Bronchial epithelial cell (primary cell): ENCODE measurements around the gene CNBP. TPM values are rescaled to one million over a fixed set of nuclear protein-coding genes. Genes with fewer than 3 reads are reported as not detected.

Experiments
- DNase-seq: peaks from one replicate; pipeline ENCODE4 v3.0.0-alpha.2; 2010; ENCODE audit warnings: low read depth
- FAIRE-seq: peaks from 2 replicates; lab custom pipeline; 2011; peaks lifted over from hg19 to GRCh38; lab: Jason Lieb, UNC
- H3K27me3 ChIP-seq: 2 replicates; pipeline ENCODE4 v1.5.1; 2011; ENCODE audit warnings: low read length; ENCODE audit not compliant: control insufficient read depth, insufficient read depth
- H3K36me3 ChIP-seq: 2 replicates; pipeline ENCODE4 v1.5.1; 2011; ENCODE audit warnings: low read length; ENCODE audit not compliant: control insufficient read depth, insufficient read depth
- H3K4me3 ChIP-seq: 2 replicates; pipeline ENCODE4 v1.5.1; 2011; ENCODE audit warnings: mild to moderate bottlenecking, low read depth, low read length, control low read depth
- total RNA-seq: library from RNA; depleted of rRNA; stranded (reverse); fragments of >200 nt; gene quantifications from 2 replicates; pipeline ENCODE4 v1.2.1, GENCODE V29; 2014
- TF ChIP-seq, protein P1 (sequence below): IDR thresholded peaks from 2 replicates; pipeline ENCODE4 v1.5.1; 2011; ENCODE audit warnings: mild to moderate bottlenecking, moderate library complexity, low read length, control low read depth, inconsistent platforms; ENCODE audit not compliant: insufficient read depth, severe bottlenecking

Gene CNBP
- total RNA-seq, 1 donor from 2014 or later = 535 TPM

DNA sequence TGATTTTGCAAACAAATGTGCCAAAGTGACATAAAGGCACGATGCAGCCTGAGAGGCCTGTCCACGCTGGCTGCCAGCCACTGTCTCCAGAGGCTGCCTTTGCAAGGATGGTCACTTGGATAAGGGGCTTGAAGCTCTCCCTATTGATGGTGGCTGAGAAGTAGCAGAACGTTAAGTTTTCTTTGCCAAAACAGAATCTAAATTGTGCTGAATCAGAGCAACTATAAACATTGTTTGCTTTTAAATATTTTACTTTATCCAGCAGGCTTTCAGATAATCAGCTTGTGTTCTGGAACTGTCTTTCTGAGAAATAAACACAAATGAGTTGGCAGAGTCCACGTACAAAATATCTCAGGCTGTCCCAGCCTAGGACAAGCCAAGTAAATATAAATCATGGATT is 23.8 kb upstream of the CNBP start:
- FAIRE-seq = no peak
- H3K36me3 ChIP-seq = no peaks in the 10 kb centered on the region

DNA sequence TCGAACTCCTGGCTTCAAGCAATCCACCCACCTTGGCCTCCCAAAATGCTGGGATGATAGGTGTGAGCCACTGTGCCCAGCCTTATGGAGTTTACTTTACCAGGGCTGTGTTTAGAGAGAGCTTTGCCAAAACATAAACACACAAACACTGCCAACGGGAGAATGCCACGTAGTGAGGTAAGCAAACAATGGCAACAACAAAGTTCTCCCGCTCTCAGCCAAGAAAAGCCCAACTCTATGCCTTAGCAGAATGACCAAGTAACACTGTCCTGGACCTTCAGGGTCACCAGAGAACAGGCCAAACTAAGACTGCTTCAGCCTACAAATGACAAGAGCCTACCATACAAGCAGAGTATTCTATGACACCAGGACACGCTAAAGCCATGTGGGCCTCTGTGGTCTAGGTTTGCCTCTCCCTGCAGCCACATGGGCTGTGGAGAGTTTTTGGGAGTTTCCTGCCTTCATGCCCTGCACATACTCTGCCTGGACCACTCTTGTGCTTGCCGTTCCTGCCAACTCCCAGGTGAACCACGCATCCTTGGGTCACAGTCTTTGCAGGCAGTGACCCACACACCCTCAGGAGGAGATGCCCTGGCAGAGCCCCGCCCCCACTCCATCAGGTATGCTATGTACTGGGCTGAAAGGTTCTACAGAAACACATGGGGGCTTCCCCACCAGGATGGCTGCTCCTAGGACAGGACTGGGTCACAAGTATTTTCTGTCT is 21.6 kb upstream of the CNBP start:
- Histone ChIP-seq H3K36me3 (no peaks in the 10 kb centered on the region), H3K27me3 (no peaks in the 10 kb centered on the region), H3K4me3 (no peak overlapping the region)
- DNase-seq (no peak), FAIRE-seq (no peak)
- TF ChIP-seq, protein P1, sequence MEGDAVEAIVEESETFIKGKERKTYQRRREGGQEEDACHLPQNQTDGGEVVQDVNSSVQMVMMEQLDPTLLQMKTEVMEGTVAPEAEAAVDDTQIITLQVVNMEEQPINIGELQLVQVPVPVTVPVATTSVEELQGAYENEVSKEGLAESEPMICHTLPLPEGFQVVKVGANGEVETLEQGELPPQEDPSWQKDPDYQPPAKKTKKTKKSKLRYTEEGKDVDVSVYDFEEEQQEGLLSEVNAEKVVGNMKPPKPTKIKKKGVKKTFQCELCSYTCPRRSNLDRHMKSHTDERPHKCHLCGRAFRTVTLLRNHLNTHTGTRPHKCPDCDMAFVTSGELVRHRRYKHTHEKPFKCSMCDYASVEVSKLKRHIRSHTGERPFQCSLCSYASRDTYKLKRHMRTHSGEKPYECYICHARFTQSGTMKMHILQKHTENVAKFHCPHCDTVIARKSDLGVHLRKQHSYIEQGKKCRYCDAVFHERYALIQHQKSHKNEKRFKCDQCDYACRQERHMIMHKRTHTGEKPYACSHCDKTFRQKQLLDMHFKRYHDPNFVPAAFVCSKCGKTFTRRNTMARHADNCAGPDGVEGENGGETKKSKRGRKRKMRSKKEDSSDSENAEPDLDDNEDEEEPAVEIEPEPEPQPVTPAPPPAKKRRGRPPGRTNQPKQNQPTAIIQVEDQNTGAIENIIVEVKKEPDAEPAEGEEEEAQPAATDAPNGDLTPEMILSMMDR = no peak

More for the DNA sequence above, 23.8 kb upstream of the CNBP start:
- DNase-seq = no peak
- TF ChIP-seq, protein P1 = no peak
- Histone ChIP-seq H3K4me3 (no peak overlapping the region), H3K27me3 (no peaks in the 10 kb centered on the region)

DNA sequence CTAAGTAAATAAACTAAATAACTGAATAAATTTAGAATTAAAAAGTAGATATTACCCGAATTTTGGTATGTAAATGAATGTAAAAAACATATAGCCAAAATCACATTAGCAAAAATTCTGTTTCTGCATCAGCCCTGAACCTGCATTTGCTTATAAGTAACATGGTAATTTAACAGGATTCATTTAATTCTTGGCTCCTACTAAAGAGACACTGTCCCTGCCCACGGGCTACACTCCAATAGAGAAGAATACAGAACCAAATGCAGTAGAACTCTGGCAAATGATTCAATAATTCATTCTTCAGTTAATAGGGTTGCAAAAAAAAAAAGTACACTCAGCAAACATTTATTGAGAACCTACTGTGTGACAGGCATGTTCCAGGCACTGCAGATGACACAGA is 20.8 kb upstream of the CNBP start:
- TF ChIP-seq, protein P1 = no peak
- no peaks in the 10 kb centered on the region for H3K36me3 ChIP-seq
- H3K4me3 ChIP-seq = no peak overlapping the region
- DNase-seq (no peak), FAIRE-seq (no peak)
- H3K27me3 ChIP-seq = no peaks in the 10 kb centered on the region

DNA sequence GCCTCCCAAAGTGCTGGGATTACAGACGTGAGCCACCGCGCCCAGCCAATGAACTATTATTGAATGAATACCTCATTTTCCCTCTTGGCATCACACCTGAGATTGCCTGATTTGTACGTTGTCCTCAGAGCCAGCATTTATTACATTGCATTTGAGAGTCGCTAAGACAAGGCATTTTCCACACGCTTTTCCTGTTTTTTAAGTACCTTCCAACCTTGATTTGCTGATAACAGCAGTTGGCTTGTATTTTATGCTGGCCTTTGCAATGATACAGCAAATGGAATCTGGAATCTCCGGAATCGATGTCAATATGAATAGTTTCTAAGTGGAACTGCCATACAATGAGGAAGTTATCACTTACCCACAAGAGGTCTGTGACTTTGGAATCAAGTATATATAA is 15.7 kb upstream of the CNBP start:
- FAIRE-seq (no peak), DNase-seq (no peak)
- no peak overlapping the region for H3K4me3 ChIP-seq
- TF ChIP-seq, protein P1 = no peak
- no peaks in the 10 kb centered on the region for H3K27me3 ChIP-seq
- no peaks in the 10 kb centered on the region for H3K36me3 ChIP-seq

DNA sequence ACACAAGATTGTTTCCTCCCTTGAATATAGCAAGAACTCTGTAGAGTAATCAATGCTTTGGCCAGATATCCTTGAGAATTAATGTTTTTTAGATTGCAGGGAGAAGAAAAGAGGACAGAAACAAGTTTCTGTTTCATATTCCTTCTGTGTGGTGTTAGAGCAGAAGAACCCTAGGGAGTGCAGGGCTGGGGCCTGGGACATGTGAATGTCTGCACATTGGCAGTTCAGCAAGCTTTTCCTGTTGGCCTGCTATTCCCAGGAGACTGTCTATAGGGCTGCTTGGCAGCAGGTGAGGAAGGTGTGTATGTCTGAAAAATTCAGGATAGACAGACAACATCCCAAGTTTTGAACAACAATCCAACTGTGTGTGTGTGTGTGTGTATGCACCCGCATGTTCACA is 13.6 kb upstream of the CNBP start:
- H3K4me3 ChIP-seq = no peak overlapping the region
- FAIRE-seq (no peak), DNase-seq (no peak)
- TF ChIP-seq, protein P1 = no peak
- H3K27me3 ChIP-seq = no peaks in the 10 kb centered on the region
- no peaks in the 10 kb centered on the region for H3K36me3 ChIP-seq

DNA sequence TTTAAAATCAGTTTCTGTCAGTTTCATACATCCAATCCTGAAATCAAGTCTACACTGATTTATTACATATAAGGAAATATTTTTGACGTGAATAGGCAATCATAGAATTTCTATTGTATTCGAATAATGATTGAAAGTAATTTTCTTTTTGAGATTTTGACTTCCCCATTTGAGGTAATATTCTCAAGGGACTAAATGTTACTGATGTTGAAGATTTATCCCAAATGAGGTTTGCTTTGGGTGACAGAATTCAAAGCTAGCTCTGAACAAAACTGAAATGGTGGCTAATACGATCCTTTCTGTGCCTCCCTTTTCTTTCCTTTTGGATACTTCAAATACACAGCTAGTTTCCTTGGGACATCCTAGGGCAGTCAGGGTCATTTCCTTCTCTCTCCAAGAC is 12.9 kb upstream of the CNBP start:
- TF ChIP-seq, protein P1 = no peak
- no peaks in the 10 kb centered on the region for H3K36me3 ChIP-seq
- H3K4me3 ChIP-seq = no peak overlapping the region
- H3K27me3 ChIP-seq = no peaks in the 10 kb centered on the region
- DNase-seq (no peak), FAIRE-seq (no peak)
